RWPE2 (cell line): ENCODE data around the gene KREMEN2.

Experiments
- ATAC-seq: fragments of 200-7000 bp; cut with Tn5 transposase; 3 replicates; pipeline ENCODE4 v1.9.1; 2021; ENCODE audit warnings: low read depth
- DNase-seq: peaks from one replicate; pipeline ENCODE4 v3.0.0-alpha.2; 2020; ENCODE audit warnings: low spot score
- H3K27ac ChIP-seq: fragments of 450-650 bp; 2 replicates; pipeline ENCODE4 v1.5.1; 2017; ENCODE audit warnings: mild to moderate bottlenecking; ENCODE audit not compliant: poor library complexity, severe bottlenecking
- H3K27me3 ChIP-seq: fragments of 250-450 bp; sonication (Bioruptor Pico); 2 replicates; pipeline ENCODE4 v1.5.1; 2021; ENCODE audit warnings: mild to moderate bottlenecking, moderate library complexity; ENCODE audit not compliant: insufficient read depth, poor library complexity, severe bottlenecking
- H3K36me3 ChIP-seq: fragments of 250-450 bp; sonication (Bioruptor Pico); 2 replicates; pipeline ENCODE4 v1.5.1; 2020; ENCODE audit warnings: low read depth, mild to moderate bottlenecking, moderate library complexity
- H3K4me1 ChIP-seq: fragments of 250-450 bp; sonication (Bioruptor Pico); 2 replicates; pipeline ENCODE4 v1.5.1; 2021; ENCODE audit warnings: mild to moderate bottlenecking, moderate library complexity; ENCODE audit not compliant: insufficient read depth, poor library complexity, severe bottlenecking
- H3K4me3 ChIP-seq: fragments of 250-450 bp; sonication (Bioruptor Pico); 2 replicates; pipeline ENCODE4 v1.5.1; 2021; ENCODE audit warnings: mild to moderate bottlenecking, moderate library complexity; ENCODE audit not compliant: severe bottlenecking
- H3K9me3 ChIP-seq: fragments of 250-450 bp; sonication (Bioruptor Pico); 2 replicates; pipeline ENCODE4 v1.5.1; 2021; ENCODE audit warnings: mild to moderate bottlenecking, moderate library complexity; ENCODE audit not compliant: severe bottlenecking
- CTCF ChIP-seq: fragments of 450-650 bp; IDR thresholded peaks from one replicate; pipeline ENCODE4 v1.5.1; 2017; ENCODE audit warnings: mild to moderate bottlenecking, moderate library complexity; ENCODE audit not compliant: poor library complexity, severe bottlenecking

The KREMEN2 gene

GRCh38 chr16:2963723-2964474 is at the start of gene KREMEN2:
Gene KREMEN2, plus strand, starts transcription at chr16:2964275. Its CDS starts 246 bp downstream, at chr16:2964521.
- peak; percentile 55 for ATAC-seq
- peak within 1 kb of the TSS; percentile 23 for H3K27ac ChIP-seq
- DNase-seq: peak; percentile 87
- peak within 1 kb of the TSS; percentile 41 for H3K4me3 ChIP-seq
- H3K36me3 ChIP-seq: no peaks in the 10 kb centered on the region
- H3K4me1 ChIP-seq: no peaks in the 10 kb centered on the region
- peak; percentile 14 for TF ChIP-seq CTCF
- H3K27me3 ChIP-seq: no peaks in the 10 kb centered on the region
- H3K9me3 ChIP-seq: no peaks in the 10 kb centered on the region

- Histone ChIP-seq H3K36me3 (peaks cover 45% of the 10 kb centered on the region), H3K9me3 (no peaks in the 10 kb centered on the region), H3K27ac (peak overlapping the region; percentile 76), H3K27me3 (no peaks in the 10 kb centered on the region), H3K4me3 (no peak overlapping the region), H3K4me1 (peaks cover 32% of the 10 kb centered on the region)
- DNase-seq: no peak
- no peak for ATAC-seq
- TF ChIP-seq CTCF: no peak
Observed at GRCh38 chr16:2915196-2915929, 48.7 kb upstream of the KREMEN2 start.

GRCh38 chr16:2919511-2920255 is 44.4 kb upstream of the KREMEN2 start:
- Histone ChIP-seq H3K9me3 (no peaks in the 10 kb centered on the region), H3K4me1 (peaks cover 21% of the 10 kb centered on the region), H3K27me3 (no peaks in the 10 kb centered on the region), H3K4me3 (no peak overlapping the region), H3K36me3 (peaks cover 65% of the 10 kb centered on the region), H3K27ac (peak overlapping the region; percentile 76)
- ATAC-seq (no peak), DNase-seq (no peak)
- peak; percentile 90 for TF ChIP-seq CTCF

GRCh38 chr16:2923481-2923880 is 40.6 kb upstream of the KREMEN2 start:
- H3K4me1 ChIP-seq: peaks cover 6% of the 10 kb centered on the region
- H3K27ac ChIP-seq: no peak overlapping the region
- no peak for TF ChIP-seq CTCF
- no peaks in the 10 kb centered on the region for H3K9me3 ChIP-seq
- no peak for ATAC-seq
- DNase-seq: no peak
- H3K27me3 ChIP-seq: no peaks in the 10 kb centered on the region
- no peak overlapping the region for H3K4me3 ChIP-seq
- peaks cover 47% of the 10 kb centered on the region for H3K36me3 ChIP-seq
